Naive thymus-derived CD4-positive, alpha-beta T cell (primary cell): ENCODE measurements around the gene LRRTM1. TPM values are rescaled to one million over a fixed set of nuclear protein-coding genes. Genes with fewer than 3 reads are reported as not detected.
A peak's percentile ranks its signal among the peaks of the same experiment; 100 is the strongest.

ENCODE experiments used
- ATAC-seq: fragments of 150-1000 bp; cut with Tn5 transposase; 2 replicates; pipeline ENCODE4 v1.10.0; 2021; ENCODE audit warnings: mild to moderate bottlenecking, moderate library complexity
- CTCF ChIA-PET: fragments of 350-600 bp; sonication (Branson Sonifier 250); formaldehyde crosslinking; loops from one replicate; lab custom pipeline; 2021; ENCODE audit warnings: antibody characterized with exemption; lab: Charles Lee
- POLR2A ChIA-PET: fragments of 350-600 bp; sonication (Branson Sonifier 250); formaldehyde crosslinking; loops from one replicate; lab custom pipeline; 2021; ENCODE audit warnings: antibody characterized with exemption, inconsistent platforms; lab: Charles Lee
- DNase-seq, 9 donors: peaks; one replicate each; pipeline versions ENCODE4 v3.0.0 to v3.0.0-alpha.2; 2020 to 2022; ENCODE audit warnings: mixed read lengths in 1 of 9
- H3K27ac ChIP-seq: one replicate; pipeline ENCODE4 v1.7.0; 2013; ENCODE audit warnings: mild to moderate bottlenecking, low read depth, low read length, moderate library complexity
- H3K27me3 ChIP-seq, 2 donors: one replicate each; pipeline ENCODE4 v1.7.0; 2013; ENCODE audit warnings: low read length in 2 of 2, mild to moderate bottlenecking in 2 of 2, moderate library complexity in 2 of 2; ENCODE audit not compliant: control insufficient read depth in 2 of 2, insufficient read depth in 2 of 2
- H3K36me3 ChIP-seq, 3 experiments: 1 replicate in 2 of 3; 2 replicates in 1 of 3; pipeline ENCODE4 v1.7.0; 2013; ENCODE audit warnings: low read length in 3 of 3, mild to moderate bottlenecking in 3 of 3, moderate library complexity in 1 of 3; ENCODE audit not compliant: insufficient read depth in 3 of 3, control insufficient read depth in 2 of 3
- H3K4me1 ChIP-seq, 2 donors: one replicate each; pipeline ENCODE4 v1.7.0; 2013; ENCODE audit warnings: low read length in 2 of 2, mild to moderate bottlenecking in 2 of 2, moderate library complexity in 1 of 2; ENCODE audit not compliant: control insufficient read depth in 2 of 2, insufficient read depth in 2 of 2
- H3K4me3 ChIP-seq: 2 replicates; pipeline ENCODE4 v1.7.0; 2013; ENCODE audit warnings: mild to moderate bottlenecking, low read length
- H3K9me3 ChIP-seq, 3 experiments: 1 replicate in 2 of 3; 2 replicates in 1 of 3; pipeline ENCODE4 v1.7.0; 2013; ENCODE audit warnings: low read length in 3 of 3; ENCODE audit not compliant: control insufficient read depth in 2 of 3
- H3K27ac Mint-ChIP-seq, 9 donors: one replicate each; pipeline ENCODE4 v1.8.0; 2020 to 2022; ENCODE audit warnings: mixed read lengths in 9 of 9, mild to moderate bottlenecking in 8 of 9, moderate library complexity in 5 of 9, inconsistent platforms in 2 of 9
- H3K27me3 Mint-ChIP-seq, 5 donors: one replicate each; pipeline ENCODE4 v1.8.0; 2021 to 2022; ENCODE audit warnings: mixed read lengths in 5 of 5, mild to moderate bottlenecking in 1 of 5
- H3K36me3 Mint-ChIP-seq, 5 donors: one replicate each; pipeline ENCODE4 v1.8.0; 2020 to 2022; ENCODE audit warnings: mixed read lengths in 5 of 5, mild to moderate bottlenecking in 3 of 5, inconsistent platforms in 1 of 5
- H3K4me1 Mint-ChIP-seq, 7 donors: one replicate each; pipeline ENCODE4 v1.8.0; 2020 to 2022; ENCODE audit warnings: mixed read lengths in 7 of 7, mild to moderate bottlenecking in 3 of 7, inconsistent platforms in 1 of 7
- H3K4me3 Mint-ChIP-seq, 10 donors: one replicate each; pipeline ENCODE4 v1.8.0; 2020 to 2022; ENCODE audit warnings: mild to moderate bottlenecking in 10 of 10, mixed read lengths in 10 of 10, moderate library complexity in 6 of 10, inconsistent platforms in 2 of 10
- H3K9me3 Mint-ChIP-seq, 11 donors: one replicate each; pipeline ENCODE4 v1.8.0; 2020 to 2022; ENCODE audit warnings: mixed read lengths in 11 of 11, mild to moderate bottlenecking in 4 of 11, inconsistent platforms in 1 of 11, moderate library complexity in 1 of 11
- intact Hi-C, 2 donors: fragments of 100-400 bp; cut with micrococcal nuclease; formaldehyde crosslinking; loops; one replicate each; pipeline ENCODE4 v1.15.1; 2023
- polyA plus RNA-seq, 2 donors: library from polyadenylated mRNA; unstranded; fragments of 300-500 nt; fragmentation: Illumina TruSeq; gene quantifications; one replicate each; pipeline ENCODE4 v1.2.3, GENCODE V29; 2021
- total RNA-seq, 6 experiments: library from RNA in 5 of 6; stranded (reverse) in 5 of 6; gene quantifications; 1 replicate in 5 of 6; 2 replicates in 1 of 6; pipeline ENCODE4 v1.2.3 and lab custom pipeline; 2021 to 2026

Gene LRRTM1
- total and polyA plus RNA-seq, 7 experiments from 2014 or later = not detected

DNA sequence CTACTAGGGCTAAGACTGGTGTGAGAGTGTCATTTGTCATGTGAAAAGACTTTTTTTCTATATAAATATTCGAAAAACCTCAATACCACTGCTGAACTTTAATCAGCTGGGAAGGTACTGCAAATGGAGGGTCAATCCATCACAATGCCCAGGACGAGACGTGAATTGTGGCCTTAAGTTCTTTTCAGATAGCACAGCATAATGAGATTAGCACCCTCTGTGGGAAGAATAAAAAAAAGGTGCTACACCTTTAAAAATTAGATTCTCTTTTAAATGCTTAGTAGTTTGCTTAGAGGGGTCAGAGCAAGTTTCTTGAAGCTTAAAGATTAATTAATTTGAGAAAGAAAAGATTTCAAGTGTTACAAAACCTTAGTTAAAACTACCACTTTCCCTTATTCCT is 5.6 kb downstream of the LRRTM1 start:
- Histone ChIP-seq H3K36me3 (no peaks in the 10 kb centered on the region), H3K9me3 (no peaks in the 10 kb centered on the region), H3K27ac (no peak overlapping the region), H3K4me3 (no peak overlapping the region), H3K4me1 (no peaks in the 10 kb centered on the region), H3K27me3 (peaks cover 0 to 8% of the 10 kb centered on the region in 2 donors)
- Mint-ChIP-seq H3K36me3 (peaks cover 0 to 4% (median 0%) of the 10 kb centered on the region in 5 donors), H3K9me3 (peaks cover 0 to 25% (median 6%) of the 10 kb centered on the region in 11 donors), H3K4me1 (no peaks in the 10 kb centered on the region), H3K27me3 (peaks cover 31 to 51% (median 36%) of the 10 kb centered on the region in 5 donors), H3K4me3 (no peak overlapping the region), H3K27ac (no peak overlapping the region)
- intact Hi-C loops = no loop called here
- ChIA-PET CTCF (no interaction called here), POLR2A (no interaction called here)
- ATAC-seq = no peak
- DNase-seq = no peak

DNA sequence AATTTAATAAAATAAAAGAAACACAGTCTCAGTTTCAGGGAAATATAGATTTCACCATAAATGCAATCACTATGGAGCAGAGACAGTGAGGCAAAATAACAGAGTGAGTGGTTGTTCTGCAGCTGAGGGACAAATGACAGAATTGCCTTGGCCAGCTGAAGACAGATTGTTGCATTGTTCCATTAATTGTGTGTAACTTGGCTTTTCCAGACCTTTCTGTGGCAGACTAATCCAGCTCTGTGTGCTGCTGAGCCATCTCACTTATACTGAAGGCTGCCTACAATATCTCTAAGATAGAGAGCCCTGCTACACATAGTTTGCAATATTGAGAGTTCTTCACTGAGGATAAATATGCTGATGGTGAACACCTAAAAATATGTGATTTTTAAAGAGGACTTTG is 11.5 kb downstream of the LRRTM1 start:
- Histone ChIP-seq H3K9me3 (no peaks in the 10 kb centered on the region), H3K4me3 (no peak overlapping the region), H3K4me1 (no peaks in the 10 kb centered on the region), H3K36me3 (no peaks in the 10 kb centered on the region), H3K27ac (no peak overlapping the region), H3K27me3 (no peaks in the 10 kb centered on the region)
- Mint-ChIP-seq H3K27me3 (peaks cover 0 to 17% (median 0%) of the 10 kb centered on the region in 5 donors), H3K9me3 (peaks cover 0 to 15% (median 5%) of the 10 kb centered on the region in 11 donors), H3K36me3 (no peaks in the 10 kb centered on the region), H3K4me1 (no peaks in the 10 kb centered on the region), H3K27ac (no peak overlapping the region), H3K4me3 (no peak overlapping the region)
- ATAC-seq (no peak), DNase-seq (no peak)
- CTCF ChIA-PET = no interaction called here
- intact Hi-C loops = no loop called here
- POLR2A ChIA-PET = no interaction called here

DNA sequence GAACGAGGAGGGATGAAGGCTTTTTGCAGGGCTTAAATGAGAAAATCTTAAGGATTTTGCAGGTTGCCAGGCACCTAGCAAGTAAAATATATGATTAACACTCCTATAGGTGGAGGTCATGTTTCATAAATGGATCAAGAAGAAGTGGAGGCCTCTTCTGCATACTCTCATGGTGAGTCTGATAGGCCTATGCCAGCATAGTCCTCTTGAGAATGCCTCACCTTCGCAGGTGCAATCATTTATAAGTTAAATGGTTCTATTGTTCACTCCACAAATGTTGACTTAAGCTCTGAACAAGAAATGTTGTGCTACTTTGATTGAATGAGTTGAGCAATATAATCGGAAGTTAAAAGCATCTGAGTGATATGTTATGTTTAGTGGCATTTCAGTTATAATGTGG is 12.1 kb downstream of the LRRTM1 start:
- DNase-seq = no peak
- no peak overlapping the region for H3K4me3 ChIP-seq
- Mint-ChIP-seq H3K9me3 (peaks cover 0 to 15% (median 5%) of the 10 kb centered on the region in 11 donors), H3K4me3 (no peak overlapping the region), H3K36me3 (no peaks in the 10 kb centered on the region), H3K27me3 (peaks cover 0 to 17% (median 0%) of the 10 kb centered on the region in 5 donors), H3K27ac (peak overlapping the region in 1 of 9 donors; percentile 39), H3K4me1 (no peaks in the 10 kb centered on the region)
- H3K27me3 ChIP-seq = no peaks in the 10 kb centered on the region
- H3K27ac ChIP-seq = no peak overlapping the region
- ChIA-PET CTCF (no interaction called here), POLR2A (no interaction called here)
- no peak for ATAC-seq
- no peaks in the 10 kb centered on the region for H3K36me3 ChIP-seq
- H3K4me1 ChIP-seq = no peaks in the 10 kb centered on the region
- no peaks in the 10 kb centered on the region for H3K9me3 ChIP-seq
- intact Hi-C loops = no loop called here

DNA sequence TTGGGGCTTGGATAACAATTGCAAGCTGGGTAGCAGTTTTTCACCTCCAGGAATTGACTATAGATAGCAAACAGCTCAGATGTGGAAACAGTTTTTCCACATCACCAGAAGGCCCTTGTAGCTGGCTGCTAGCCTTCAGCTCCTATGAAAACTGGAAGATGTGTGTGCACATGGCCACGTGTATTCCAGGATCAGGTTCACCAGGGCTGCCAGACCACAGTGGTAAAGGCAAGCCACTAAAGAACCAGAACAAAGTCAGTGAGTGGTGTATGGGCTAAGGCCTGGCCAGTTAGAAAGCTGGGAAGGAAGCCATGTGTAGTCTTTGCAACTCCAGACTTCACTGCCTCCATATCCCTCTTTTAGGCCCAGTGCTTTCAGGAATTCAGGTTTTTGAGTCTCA is 12.9 kb downstream of the LRRTM1 start:
- DNase-seq (no peak), ATAC-seq (no peak)
- Histone ChIP-seq H3K27ac (no peak overlapping the region), H3K9me3 (no peaks in the 10 kb centered on the region), H3K36me3 (no peaks in the 10 kb centered on the region), H3K4me1 (no peaks in the 10 kb centered on the region), H3K4me3 (no peak overlapping the region), H3K27me3 (no peaks in the 10 kb centered on the region)
- ChIA-PET POLR2A (no interaction called here), CTCF (no interaction called here)
- H3K27ac Mint-ChIP-seq = no peak overlapping the region
- no peak overlapping the region for H3K4me3 Mint-ChIP-seq
- peaks cover 0 to 9% (median 0%) of the 10 kb centered on the region in 5 donors for H3K27me3 Mint-ChIP-seq
- intact Hi-C loops = no loop called here
- H3K4me1 Mint-ChIP-seq = no peaks in the 10 kb centered on the region
- H3K36me3 Mint-ChIP-seq = no peaks in the 10 kb centered on the region
- H3K9me3 Mint-ChIP-seq = peaks cover 0 to 15% (median 5%) of the 10 kb centered on the region in 11 donors

DNA sequence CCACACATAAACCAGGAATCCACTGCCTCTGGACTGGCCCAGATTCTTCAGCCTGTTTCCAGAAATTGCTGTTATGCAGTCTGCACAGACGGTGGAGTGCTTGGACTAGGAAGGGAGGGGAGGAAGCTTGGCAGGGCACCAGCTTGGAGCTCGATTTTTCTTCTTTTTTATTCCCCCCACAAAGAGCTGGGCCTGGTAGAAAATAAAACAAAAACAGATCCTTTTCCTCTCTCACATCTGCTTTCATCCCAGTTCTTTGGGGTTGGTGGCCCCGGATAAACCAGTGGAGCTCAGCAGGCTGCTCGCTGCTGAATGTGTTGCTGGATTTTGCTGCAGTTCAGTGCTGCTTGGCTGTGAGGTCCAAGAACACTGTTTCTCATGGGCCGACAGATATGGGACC is 16.0 kb downstream of the LRRTM1 start:
- Histone ChIP-seq H3K27me3 (no peaks in the 10 kb centered on the region), H3K36me3 (no peaks in the 10 kb centered on the region), H3K4me1 (no peaks in the 10 kb centered on the region), H3K27ac (no peak overlapping the region), H3K9me3 (no peaks in the 10 kb centered on the region), H3K4me3 (no peak overlapping the region)
- Mint-ChIP-seq H3K27me3 (no peaks in the 10 kb centered on the region), H3K27ac (no peak overlapping the region), H3K4me1 (no peaks in the 10 kb centered on the region), H3K36me3 (no peaks in the 10 kb centered on the region), H3K4me3 (no peak overlapping the region), H3K9me3 (peaks cover 0 to 9% (median 5%) of the 10 kb centered on the region in 11 donors)
- CTCF ChIA-PET = no interaction called here
- intact Hi-C loops = no loop called here
- ATAC-seq = no peak
- POLR2A ChIA-PET = no interaction called here
- DNase-seq = no peak

DNA sequence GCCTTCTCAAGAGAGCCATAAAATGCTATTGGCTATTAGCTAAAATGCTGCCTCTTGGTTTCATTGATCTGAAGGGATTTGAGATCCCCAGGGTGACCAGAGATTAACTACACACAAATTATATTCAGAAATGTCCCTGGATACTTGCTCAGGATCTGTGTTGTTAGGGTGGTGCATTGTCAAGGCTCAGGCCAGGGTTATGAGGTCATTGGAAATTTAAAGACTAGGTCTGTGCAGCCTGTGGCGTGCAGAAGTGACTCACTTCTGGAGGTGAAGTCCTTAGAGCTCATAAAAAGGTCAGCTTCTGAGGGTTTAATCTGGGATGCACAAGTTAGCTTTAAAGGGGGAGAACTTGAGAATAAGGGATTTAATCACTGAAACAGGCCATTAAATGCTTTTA is 23.5 kb downstream of the LRRTM1 start:
- Mint-ChIP-seq H3K36me3 (peaks cover 0 to 4% (median 0%) of the 10 kb centered on the region in 5 donors), H3K27me3 (no peaks in the 10 kb centered on the region), H3K4me1 (no peaks in the 10 kb centered on the region), H3K9me3 (peaks cover 0 to 14% (median 6%) of the 10 kb centered on the region in 11 donors), H3K4me3 (no peak overlapping the region), H3K27ac (no peak overlapping the region)
- ATAC-seq (no peak), DNase-seq (no peak)
- H3K27me3 ChIP-seq = no peaks in the 10 kb centered on the region
- no peaks in the 10 kb centered on the region for H3K9me3 ChIP-seq
- H3K27ac ChIP-seq = no peak overlapping the region
- H3K36me3 ChIP-seq = no peaks in the 10 kb centered on the region
- no peaks in the 10 kb centered on the region for H3K4me1 ChIP-seq
- intact Hi-C loops = no loop called here
- CTCF ChIA-PET = no interaction called here
- POLR2A ChIA-PET = no interaction called here
- no peak overlapping the region for H3K4me3 ChIP-seq

DNA sequence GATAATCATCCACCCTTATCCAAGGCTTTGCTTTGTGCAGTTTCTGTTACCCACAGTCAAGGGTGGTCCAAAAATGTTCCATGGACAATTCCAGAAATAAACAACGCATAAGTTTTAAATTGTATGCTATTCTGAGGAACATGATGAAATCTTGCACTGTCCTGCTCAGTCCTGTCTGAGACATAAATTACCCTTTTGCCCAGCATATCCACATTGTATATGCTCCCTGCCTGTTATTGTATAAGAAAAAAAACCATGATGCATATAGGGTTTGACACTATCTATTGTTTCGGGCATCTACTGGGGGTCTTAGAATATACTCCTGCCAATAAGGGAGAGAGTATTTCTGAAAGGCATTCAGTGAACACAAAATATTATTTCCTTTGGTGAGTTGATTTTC is 24.0 kb downstream of the LRRTM1 start:
- Histone ChIP-seq H3K9me3 (no peaks in the 10 kb centered on the region), H3K4me1 (no peaks in the 10 kb centered on the region), H3K36me3 (no peaks in the 10 kb centered on the region), H3K27ac (no peak overlapping the region), H3K27me3 (no peaks in the 10 kb centered on the region), H3K4me3 (no peak overlapping the region)
- Mint-ChIP-seq H3K36me3 (peaks cover 0 to 4% (median 0%) of the 10 kb centered on the region in 5 donors), H3K27me3 (no peaks in the 10 kb centered on the region), H3K4me3 (no peak overlapping the region), H3K27ac (no peak overlapping the region), H3K9me3 (peaks cover 0 to 14% (median 6%) of the 10 kb centered on the region in 11 donors), H3K4me1 (no peaks in the 10 kb centered on the region)
- ChIA-PET POLR2A (no interaction called here), CTCF (no interaction called here)
- DNase-seq = no peak
- intact Hi-C loops = no loop called here
- no peak for ATAC-seq
